ENCODE measurements around the gene JMJD6. TPM values are rescaled to one million over a fixed set of nuclear protein-coding genes. Genes with fewer than 3 reads are reported as not detected.

JMJD6 gene
- total and polyA plus RNA-seq, 9 of the 15 experiments (the other 6 are each of a cell fraction or from before 2014, with no cell fraction given), result 2.5 to 52.3 (median 36.3) TPM

GRCh38 chr17:76726231-76726775 lies at the start of gene JMJD6 (continued):
- 0 out of 2 replicates have a peak, but pooled peaks have one; percentile 35 for TF ChIP-seq CEBPZ (IDR thresholded peaks at IDR 0.05; ENCODE audit: borderline replicate concordance, low read depth, low read length)
- 0 out of 2 replicates have a peak, but pooled peaks have one; percentile 40 for TF ChIP-seq HDAC8 (tag; IDR thresholded peaks at IDR 0.05)
- TF ChIP-seq CXXC5 (CRISPR knock-in tag; IDR thresholded peaks at IDR 0.05), result peak; percentile 76
- TF ChIP-seq ZFP30 (CRISPR knock-in tag; IDR thresholded peaks at IDR 0.05; ENCODE audit: borderline replicate concordance), result no peak
- no peak for TF ChIP-seq FOSL1 (tag; conservative IDR thresholded peaks at IDR 0.05)
- TF ChIP-seq SMAD2 (IDR thresholded peaks at IDR 0.05; ENCODE audit: low read depth, low read length), result no peak
- peak; percentile 93 for TF ChIP-seq ZBTB1 (CRISPR knock-in tag; IDR thresholded peaks at IDR 0.05; ENCODE audit: borderline replicate concordance, low read depth)
- no peak for TF ChIP-seq ZNF764 (CRISPR knock-in tag; IDR thresholded peaks at IDR 0.05; ENCODE audit: low read depth)
- no peak for TF ChIP-seq CTBP1 (IDR thresholded peaks at IDR 0.05; ENCODE audit: borderline replicate concordance)
- TF ChIP-seq PTTG1 (tag; IDR thresholded peaks at IDR 0.05; ENCODE audit: low read depth), result no peak
- TF ChIP-seq ZNF24 (IDR thresholded peaks at IDR 0.05), result peak; percentile 12; the same call in 1 of the 2 replicates
- no peak for TF ChIP-seq USF2 (CRISPR knock-in tag; IDR thresholded peaks at IDR 0.05)
- no peak for TF ChIP-seq SNRNP70 (optimal IDR thresholded peaks at IDR 0.05; ENCODE audit: low read depth, low read length)
- no peak for TF ChIP-seq ZNF584 (CRISPR knock-in tag; IDR thresholded peaks at IDR 0.05; ENCODE audit: low read depth)
- no peak for TF ChIP-seq ZNF12 (CRISPR knock-in tag; IDR thresholded peaks at IDR 0.05)
- TF ChIP-seq MTA3 (IDR thresholded peaks at IDR 0.05; ENCODE audit: borderline replicate concordance), result peak; percentile 40; the same call in 1 of the 2 replicates
- no peak for TF ChIP-seq FOXA1 (IDR thresholded peaks at IDR 0.05; ENCODE audit: borderline replicate concordance)
- peak; percentile 82 for TF ChIP-seq POLR2A (conservative IDR thresholded peaks at IDR 0.05)
- TF ChIP-seq ZZZ3 (IDR thresholded peaks at IDR 0.05), result no peak
- TF ChIP-seq HMG20B (CRISPR knock-in tag; IDR thresholded peaks at IDR 0.05), result no peak
- no peak for TF ChIP-seq NFIX (CRISPR knock-in tag; IDR thresholded peaks at IDR 0.05; ENCODE audit: low read depth)
- TF ChIP-seq TRIM28 (IDR thresholded peaks at IDR 0.05), result no peak
